GM23248 (cell line): ENCODE data around the gene MYL6B. TPM values are rescaled to one million over a fixed set of nuclear protein-coding genes. Genes with fewer than 3 reads are reported as not detected.
A peak's percentile ranks its signal among the peaks of the same experiment; 100 is the strongest.

Source experiments
- DNase-seq: peaks from one replicate; pipeline ENCODE4 v3.0.0-alpha.2; 2015
- H2AFZ ChIP-seq: fragments of 200-600 bp; sonication (generic); 2 replicates; pipeline ENCODE4 v1.6.1; 2016; ENCODE audit warnings: antibody characterized with exemption
- H3F3A ChIP-seq: fragments of 200-600 bp; sonication (generic); 2 replicates; pipeline ENCODE4 v1.6.1; 2016; ENCODE audit warnings: mild to moderate bottlenecking, antibody characterized with exemption, mixed run types; ENCODE audit not compliant: insufficient read depth
- H3K27ac ChIP-seq: fragments of 200-600 bp; sonication (generic); 2 replicates; pipeline ENCODE4 v1.5.1; 2016; ENCODE audit warnings: mild to moderate bottlenecking
- H3K27me3 ChIP-seq: fragments of 200-600 bp; sonication (generic); replicated peaks from 2 replicates; pipeline ENCODE4 v1.6.1; 2016; ENCODE audit warnings: mild to moderate bottlenecking; ENCODE audit not compliant: insufficient read depth
- H3K36me3 ChIP-seq: fragments of 200-600 bp; sonication (generic); 2 replicates; pipeline ENCODE4 v1.6.1; 2016; ENCODE audit warnings: low read depth, mild to moderate bottlenecking
- H3K4me1 ChIP-seq: fragments of 200-600 bp; sonication (generic); 2 replicates; pipeline ENCODE4 v1.6.1; 2016; ENCODE audit warnings: mild to moderate bottlenecking; ENCODE audit not compliant: insufficient read depth
- H3K4me2 ChIP-seq: fragments of 200-600 bp; sonication (generic); one replicate; pipeline ENCODE4 v1.6.1; 2016; ENCODE audit warnings: mild to moderate bottlenecking; ENCODE audit not compliant: unreplicated experiment
- H3K4me3 ChIP-seq: fragments of 200-600 bp; sonication (generic); 2 replicates; pipeline ENCODE4 v1.5.1; 2016; ENCODE audit warnings: mild to moderate bottlenecking
- H3K79me2 ChIP-seq: fragments of 200-600 bp; sonication (generic); 2 replicates; pipeline ENCODE4 v1.6.1; 2016; ENCODE audit warnings: mild to moderate bottlenecking; ENCODE audit not compliant: insufficient read depth
- H3K9ac ChIP-seq: fragments of 200-600 bp; sonication (generic); 2 replicates; pipeline ENCODE4 v1.6.1; 2016; ENCODE audit warnings: mild to moderate bottlenecking
- H3K9me2 ChIP-seq: fragments of 200-600 bp; sonication (generic); 2 replicates; pipeline ENCODE4 v1.6.1; 2016; ENCODE audit warnings: mixed run types, mild to moderate bottlenecking, moderate library complexity; ENCODE audit not compliant: insufficient read depth
- H3K9me3 ChIP-seq: fragments of 200-600 bp; sonication (generic); one replicate; pipeline ENCODE4 v1.6.1; 2017; ENCODE audit warnings: low read depth
- H4K20me1 ChIP-seq: fragments of 200-600 bp; sonication (generic); 2 replicates; pipeline ENCODE4 v1.6.0; 2016; ENCODE audit not compliant: insufficient read depth
- EZH2 ChIP-seq: fragments of 200-600 bp; sonication (generic); IDR thresholded peaks from 2 replicates; pipeline ENCODE4 v1.6.1; 2018; ENCODE audit warnings: antibody characterized with exemption, mild to moderate bottlenecking; ENCODE audit not compliant: insufficient read depth, poor library complexity, severe bottlenecking
- EZH2phosphoT487 ChIP-seq: fragments of 200-600 bp; sonication (generic); IDR thresholded peaks from 2 replicates; pipeline ENCODE4 v1.6.1; 2018; ENCODE audit warnings: antibody characterized with exemption, moderate library complexity, mild to moderate bottlenecking, low read depth; ENCODE audit not compliant: insufficient read depth
- WGBS, 2 experiments: methylation state at CpG; one replicate each; pipeline ENCODE4 v1.1.6; 2015 to 2017; ENCODE audit warnings: low lambda C conversion rate in 2 of 2, low coverage in 1 of 2; ENCODE audit errors: missing lambda C conversion rate in 2 of 2; 5-methylcytosine and 5-hydroxymethylcytosine counted together
- in situ Hi-C: fragments of 300-500 bp; cut with MboI; formaldehyde crosslinking; loops from 2 replicates; pipeline ENCODE4 v1.15.0; 2020
- polyA plus RNA-seq: library from polyadenylated mRNA; unstranded; fragments of >200 nt; fragmentation: Nextera tagmentation; extraction: Ambion mirVana; gene quantifications from 2 replicates; pipeline ENCODE4 v1.2.1, GENCODE V29; 2016
- total RNA-seq: library from RNA; depleted of rRNA; stranded (reverse); fragments of >200 nt; shearing (Covaris generic); gene quantifications from 2 replicates; pipeline ENCODE4 v1.2.3, GENCODE V29; 2014

Gene MYL6B
- total and polyA plus RNA-seq, 2 experiments from 2014 or later = 53.2 to 72.8 TPM

DNA sequence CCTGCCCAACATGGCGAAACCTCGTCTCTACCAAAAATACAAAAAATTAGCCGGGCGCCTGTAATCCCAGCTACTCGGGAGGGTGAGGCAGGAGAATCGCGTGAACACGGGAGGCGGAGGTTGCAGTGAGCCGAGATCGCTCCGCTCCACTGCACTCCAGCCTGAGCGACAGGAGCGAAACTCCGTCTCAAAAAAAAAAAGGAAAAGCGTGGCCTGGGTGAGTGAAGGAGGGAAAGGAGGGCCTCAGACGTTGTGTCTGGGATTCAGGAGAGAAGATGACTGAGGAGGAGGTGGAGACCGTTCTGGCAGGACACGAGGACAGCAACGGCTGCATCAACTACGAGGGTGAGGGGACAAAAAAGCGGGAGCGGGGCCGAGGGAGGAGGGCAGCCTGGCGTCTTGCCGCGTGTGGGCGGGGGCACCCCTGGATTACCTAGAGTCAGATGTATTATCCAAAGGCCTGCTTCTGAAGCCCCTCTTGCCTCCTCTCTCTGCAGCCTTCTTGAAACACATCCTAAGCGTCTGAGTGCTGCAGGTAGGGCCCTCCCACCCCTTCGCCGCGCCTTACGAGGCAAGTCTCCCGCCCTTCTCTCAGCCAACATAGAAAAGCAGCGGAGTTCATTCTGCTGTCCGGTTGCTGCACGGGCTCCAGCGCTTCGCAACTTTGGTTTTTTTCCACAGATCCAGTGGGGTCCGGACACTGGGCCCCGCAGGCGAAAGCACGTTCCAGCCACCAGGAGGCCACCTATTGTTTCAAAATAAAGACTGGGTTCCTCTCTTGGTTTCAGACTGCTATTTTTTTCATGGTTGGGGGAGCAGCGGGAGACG lies 5.0 kb downstream of the MYL6B start:
- peaks cover 10% of the 10 kb centered on the region for H3K36me3 ChIP-seq
- peak overlapping the region; percentile 72 for H3K4me3 ChIP-seq
- peak overlapping the region; percentile 81 for H3K4me2 ChIP-seq
- in situ Hi-C loops = no loop called here
- no peaks in the 10 kb centered on the region for H3K9me3 ChIP-seq
- H3K9ac ChIP-seq = peak overlapping the region; percentile 70
- peaks cover 57% of the 10 kb centered on the region for H3K79me2 ChIP-seq
- WGBS, 2 experiments = 3 to 5% methylated on average over 45 of the region's 45 CpGs
- DNase-seq = peak; percentile 89
- H3K27me3 ChIP-seq = no peaks in the 10 kb centered on the region
- H2AFZ ChIP-seq = peak overlapping the region; percentile 78
- H3K4me1 ChIP-seq = peaks cover 20% of the 10 kb centered on the region
- H3F3A ChIP-seq = peaks cover 49% of the 10 kb centered on the region
- peak overlapping the region; percentile 69 for H3K27ac ChIP-seq
- H4K20me1 ChIP-seq = 0 out of 2 replicates have a peak, but pooled peaks cover 9% of the 10 kb centered on the region
- TF ChIP-seq EZH2 (no peak), EZH2phosphoT487 (no peak)
- H3K9me2 ChIP-seq = no peaks in the 10 kb centered on the region

- Histone ChIP-seq H3K27me3 (no peaks in the 10 kb centered on the region), H2AFZ (peak within 1 kb of the TSS; percentile 78), H3K4me3 (peak within 1 kb of the TSS; percentile 85), H3K27ac (peak within 1 kb of the TSS; percentile 89), H4K20me1 (0 out of 2 replicates have a peak, but pooled peaks cover 9% of the 10 kb centered on the region), H3K9me3 (no peaks in the 10 kb centered on the region), H3K4me1 (peaks cover 14% of the 10 kb centered on the region), H3K36me3 (peaks cover 19% of the 10 kb centered on the region), H3K9ac (peak within 1 kb of the TSS; percentile 97), H3K79me2 (peaks cover 50% of the 10 kb centered on the region), H3K9me2 (no peaks in the 10 kb centered on the region), H3F3A (peaks cover 57% of the 10 kb centered on the region), H3K4me2 (peak within 1 kb of the TSS; percentile 99)
- peak; percentile 100 for DNase-seq
- 1% methylated on average over 24 to 30 of the region's 30 CpGs for WGBS, 2 experiments
- in situ Hi-C loops = no loop called here
- TF ChIP-seq EZH2phosphoT487 (no peak), EZH2 (no peak)
Measured at GRCh38 chr12:56158029-56158925, 5.9 kb downstream of the MYL6B start, which contains the start of gene MYL6. TSS of gene MYL6 (plus strand) at chr12:56158359. CDS start at chr12:56158402, 43 bp downstream.

GRCh38 chr12:56158926-56159461 lies 6.6 kb downstream of the MYL6B start:
- H4K20me1 ChIP-seq = 0 out of 2 replicates have a peak, but pooled peaks cover 9% of the 10 kb centered on the region
- H3K9ac ChIP-seq = peak overlapping the region; percentile 97
- H3K4me3 ChIP-seq = peak overlapping the region; percentile 85
- H3K27ac ChIP-seq = peak overlapping the region; percentile 89
- peaks cover 20% of the 10 kb centered on the region for H3K36me3 ChIP-seq
- H3F3A ChIP-seq = peaks cover 65% of the 10 kb centered on the region
- peaks cover 46% of the 10 kb centered on the region for H3K79me2 ChIP-seq
- peak; percentile 69 for DNase-seq
- H3K4me2 ChIP-seq = peak overlapping the region; percentile 99
- WGBS, 2 experiments = 1% methylated on average over 6 of the region's 6 CpGs
- H3K27me3 ChIP-seq = no peaks in the 10 kb centered on the region
- H3K4me1 ChIP-seq = peaks cover 14% of the 10 kb centered on the region
- no peaks in the 10 kb centered on the region for H3K9me3 ChIP-seq
- in situ Hi-C loops = no loop called here
- H2AFZ ChIP-seq = no peak overlapping the region
- no peaks in the 10 kb centered on the region for H3K9me2 ChIP-seq
- TF ChIP-seq EZH2 = no peak
